Left colon (tissue), 2 donors: Measurements from ENCODE around the gene BTK. TPM values are rescaled to one million over a fixed set of nuclear protein-coding genes. Genes with fewer than 3 reads are reported as not detected.
"Not testable (repeated sequence)": the region's sequence is repeated elsewhere in the genome, so short reads cannot be mapped to it uniquely, and the experiment has no call there.

Source experiments
- ATAC-seq: fragments of 200-7000 bp; cut with Tn5 transposase; one replicate; pipeline ENCODE4 v1.9.1; 2020; ENCODE audit warnings: mild to moderate bottlenecking, moderate library complexity
- DNase-seq, 2 donors: peaks; one replicate each; pipeline ENCODE4 v3.0.0-alpha.2; 2020
- intact Hi-C, 2 donors: fragments of 100-400 bp; cut with DNase I in 1 of 2; cut with micrococcal nuclease in 1 of 2; formaldehyde crosslinking; loops; one replicate each; pipeline versions ENCODE4 v1.11.2 to v1.14.0; 2022; cut with DNase I, micrococcal nuclease
- total RNA-seq, 2 donors: library from RNA; stranded (reverse); fragmentation: NEBNext Ultra II Directional; extraction: Animal tissue kit (Norgen Biotek cat#: 25700); gene quantifications; one replicate each; pipeline ENCODE4 v1.2.1, GENCODE V29; 2021
- donor health status: DM: no; HTN: no; CAD: no.
- donor health status: DM: yes; HTN: yes; CAD: no.

Gene BTK
- total RNA-seq, 2 donors from 2014 or later, result 1.7 to 5.4 TPM

GRCh38 chrX:101357166-101357795 lies 28.7 kb downstream of the BTK start:
- ATAC-seq, result peak; percentile 53
- intact Hi-C loops, result no loop called here
- DNase-seq, result no peak

- ATAC-seq (no peak), DNase-seq (no peak)
- intact Hi-C loops, result no loop called here
These were observed 36.8 kb downstream of the BTK start for GRCh38 chrX:101349193-101349562.

- intact Hi-C loops, result no loop called here
These were observed 37.4 kb downstream of the BTK start, which contains the start of gene TIMM8A for GRCh38 chrX:101348452-101349192. TIMM8A (minus strand) TSS chrX:101348742; CDS start chrX:101348664, 78 bp downstream.

GRCh38 chrX:101347859-101348451 lies 38.0 kb downstream of the BTK start:
- DNase-seq (peak in 1 of 2 donors; percentile 24), ATAC-seq (peak; percentile 35)
- intact Hi-C loops, result no loop called here

More at GRCh38 chrX:101348452-101349192, 37.4 kb downstream of the BTK start, which contains the start of gene TIMM8A:
- DNase-seq (peak; percentile 80 to 84), ATAC-seq (peak; percentile 98)

- DNase-seq (no peak), ATAC-seq (no peak)
- intact Hi-C loops, result no loop called here
These were observed 48.2 kb downstream of the BTK start for GRCh38 chrX:101337776-101338271.

- intact Hi-C loops, DNase-seq, ATAC-seq: not testable (repeated sequence)
These were observed 51.7 kb downstream of the BTK start for GRCh38 chrX:101334310-101334709.

- ATAC-seq, result peak; percentile 85
- DNase-seq, result peak; percentile 29 to 52
- intact Hi-C loops, result not testable (repeated sequence)
These were observed 59.4 kb downstream of the BTK start for GRCh38 chrX:101326600-101326999.

- intact Hi-C loops, result no loop called here
- no peak for ATAC-seq
These were observed 82.2 kb downstream of the BTK start for GRCh38 chrX:101303790-101304189.

More at GRCh38 chrX:101303790-101304189, 82.2 kb downstream of the BTK start:
- DNase-seq, result no peak

Other genes with a start within 250 kb of the BTK start
- under 1 TPM; 0.21 to 0.73 TPM for gene DRP2, start 166.4 kb downstream of the BTK start, total RNA-seq
- under 1 TPM in 1 of 2 donors, not detected in 1; 0.20 TPM for gene TAF7L, start 94.9 kb downstream of the BTK start, total RNA-seq
- 10 to 100 TPM; 13.0 to 16.9 TPM for gene TIMM8A, start 37.4 kb downstream of the BTK start, total RNA-seq
- 100 to 1,000 TPM; 136 to 165 TPM for gene RPL36A, start 4.8 kb upstream of the BTK start, total RNA-seq
- 10 to 100 TPM; 16.9 to 20.2 TPM for gene GLA, start 21.7 kb upstream of the BTK start, total RNA-seq
- gene HNRNPH2, start 22.0 kb upstream of the BTK start, total RNA-seq, result 10 to 100 TPM; 57.7 to 61.3 TPM
- gene ARMCX4, start 99.3 kb upstream of the BTK start, total RNA-seq, result 10 to 100 TPM in 1 of 2 donors, 1 to 10 TPM in 1; 6.9 to 10.1 TPM
- 1 to 10 TPM; 4.4 to 9.6 TPM for gene ARMCX1, start 164.4 kb upstream of the BTK start, total RNA-seq
- gene ARMCX6, start 231.8 kb upstream of the BTK start, total RNA-seq, result 10 to 100 TPM; 18.2 to 19.2 TPM
- gene ARMCX3, start 237.0 kb upstream of the BTK start, total RNA-seq, result 10 to 100 TPM; 26.6 to 35.3 TPM